BLaER1 (cell line): ENCODE measurements around the gene TENM4.

Experiments
- H3K27ac ChIP-seq: shearing (Covaris generic); formaldehyde crosslinking; 2 replicates; pipeline ENCODE4 v1.8.1; 2022
- H3K27me3 ChIP-seq: shearing (Covaris generic); formaldehyde crosslinking; 2 replicates; pipeline ENCODE4 v1.8.1; 2022
- H3K36me3 ChIP-seq: shearing (Covaris generic); formaldehyde crosslinking; 2 replicates; pipeline ENCODE4 v1.8.1; 2022
- H3K4me1 ChIP-seq: shearing (Covaris generic); formaldehyde crosslinking; 2 replicates; pipeline ENCODE4 v1.8.1; 2022
- H3K4me2 ChIP-seq: shearing (Covaris generic); formaldehyde crosslinking; 2 replicates; pipeline ENCODE4 v1.8.1; 2022
- H3K4me3 ChIP-seq: shearing (Covaris generic); formaldehyde crosslinking; 2 replicates; pipeline ENCODE4 v1.8.1; 2022
- H3K9ac ChIP-seq: shearing (Covaris generic); formaldehyde crosslinking; 2 replicates; pipeline ENCODE4 v1.8.1; 2022
- H3K9me3 ChIP-seq: shearing (Covaris generic); formaldehyde crosslinking; 2 replicates; pipeline ENCODE4 v1.8.1; 2022
- H4K20me1 ChIP-seq: shearing (Covaris generic); formaldehyde crosslinking; 2 replicates; pipeline ENCODE4 v1.8.1; 2022
- Cebpa-rat ChIP-seq: shearing (Covaris generic); IDR thresholded peaks from 2 replicates; pipeline ENCODE4 v1.8.1; 2022

Gene TENM4

DNA sequence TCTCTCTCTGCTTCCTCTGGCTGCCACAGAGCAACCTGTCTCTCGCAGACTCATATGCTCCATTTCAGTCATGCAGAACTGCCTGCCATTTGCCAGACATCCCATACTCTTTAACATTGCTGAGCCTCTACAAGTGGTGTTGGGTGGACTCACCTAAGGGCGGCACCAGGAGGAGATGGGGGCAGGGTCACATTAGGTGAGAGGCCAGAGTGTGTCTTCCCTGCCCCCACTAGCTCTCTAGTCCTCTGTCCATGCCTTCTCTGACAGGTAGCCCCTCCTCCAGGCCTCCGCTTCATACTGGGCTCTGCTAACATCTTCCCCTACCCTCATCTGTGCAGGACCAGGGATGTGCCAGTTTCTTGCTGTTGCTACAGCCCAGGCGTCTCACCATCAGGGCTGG lies 366.3 kb downstream of the TENM4 start:
- TF ChIP-seq Cebpa-rat = no peak

DNA sequence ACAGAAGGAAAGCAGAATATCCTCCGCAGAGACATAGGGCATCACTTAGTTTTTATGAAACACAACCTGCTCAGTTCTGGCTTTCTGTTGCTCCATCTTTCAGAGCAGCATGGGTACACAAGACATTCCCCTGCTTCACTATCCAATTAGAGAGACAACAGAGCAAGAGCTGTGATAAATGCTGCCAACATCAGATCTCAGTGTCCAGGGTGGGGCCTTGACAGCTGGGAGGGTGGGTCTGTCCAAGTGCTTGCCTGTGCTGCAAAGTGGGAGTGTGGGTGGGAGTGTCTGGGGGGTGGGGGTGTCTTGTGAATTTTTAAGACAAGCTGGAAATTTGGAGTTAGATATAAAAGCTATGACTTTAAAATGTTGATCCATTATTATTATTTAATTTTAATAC lies 369.6 kb downstream of the TENM4 start:
- H3K9ac ChIP-seq = no peak overlapping the region
- no peaks in the 10 kb centered on the region for H3K27me3 ChIP-seq
- H3K4me2 ChIP-seq = no peak overlapping the region
- no peak overlapping the region for H3K4me3 ChIP-seq
- H3K4me1 ChIP-seq = peaks cover 21% of the 10 kb centered on the region
- H4K20me1 ChIP-seq = no peaks in the 10 kb centered on the region
- H3K9me3 ChIP-seq = peaks cover under 1% of the 10 kb centered on the region; the same call in 1 of the 2 replicates
- H3K36me3 ChIP-seq = peaks cover 29% of the 10 kb centered on the region; the same call in 1 of the 2 replicates
- TF ChIP-seq Cebpa-rat = no peak
- H3K27ac ChIP-seq = no peak overlapping the region

More for the DNA sequence above, 366.3 kb downstream of the TENM4 start:
- H3K9me3 ChIP-seq = peaks cover 5% of the 10 kb centered on the region; the same call in 1 of the 2 replicates
- H4K20me1 ChIP-seq = no peaks in the 10 kb centered on the region
- H3K36me3 ChIP-seq = peaks cover 5% of the 10 kb centered on the region; the same call in 1 of the 2 replicates
- no peak overlapping the region for H3K27ac ChIP-seq
- H3K27me3 ChIP-seq = no peaks in the 10 kb centered on the region
- H3K9ac ChIP-seq = no peak overlapping the region
- no peak overlapping the region for H3K4me3 ChIP-seq
- H3K4me2 ChIP-seq = peak overlapping the region; percentile 39; the same call in 1 of the 2 replicates
- H3K4me1 ChIP-seq = peaks cover 21% of the 10 kb centered on the region

- Histone ChIP-seq H3K4me1 (peaks cover 21% of the 10 kb centered on the region), H3K9ac (no peak overlapping the region), H4K20me1 (no peaks in the 10 kb centered on the region), H3K9me3 (no peaks in the 10 kb centered on the region), H3K27ac (no peak overlapping the region), H3K4me3 (no peak overlapping the region), H3K36me3 (peaks cover 29% of the 10 kb centered on the region; the same call in 1 of the 2 replicates), H3K4me2 (no peak overlapping the region), H3K27me3 (no peaks in the 10 kb centered on the region)
- no peak for TF ChIP-seq Cebpa-rat
Measured at GRCh38 chr11:79070518-79070917, 370.3 kb downstream of the TENM4 start.

GRCh38 chr11:79069504-79069903 lies 371.3 kb downstream of the TENM4 start:
- H3K27ac ChIP-seq = no peak overlapping the region
- H3K4me1 ChIP-seq = peaks cover 19% of the 10 kb centered on the region
- H3K27me3 ChIP-seq = no peaks in the 10 kb centered on the region
- H3K4me3 ChIP-seq = no peak overlapping the region
- no peaks in the 10 kb centered on the region for H4K20me1 ChIP-seq
- no peak for TF ChIP-seq Cebpa-rat
- no peaks in the 10 kb centered on the region for H3K9me3 ChIP-seq
- H3K36me3 ChIP-seq = peaks cover 35% of the 10 kb centered on the region; the same call in 1 of the 2 replicates
- H3K4me2 ChIP-seq = no peak overlapping the region
- no peak overlapping the region for H3K9ac ChIP-seq

- Histone ChIP-seq H3K27me3 (no peaks in the 10 kb centered on the region), H3K27ac (no peak overlapping the region), H3K9ac (no peak overlapping the region), H4K20me1 (no peaks in the 10 kb centered on the region), H3K4me1 (peaks cover 15% of the 10 kb centered on the region), H3K4me2 (no peak overlapping the region), H3K4me3 (no peak overlapping the region), H3K9me3 (no peaks in the 10 kb centered on the region), H3K36me3 (peaks cover 35% of the 10 kb centered on the region; the same call in 1 of the 2 replicates)
- TF ChIP-seq Cebpa-rat = no peak
Measured at GRCh38 chr11:79068356-79068755, 372.5 kb downstream of the TENM4 start.

- H3K27me3 ChIP-seq = no peaks in the 10 kb centered on the region
- H3K4me3 ChIP-seq = no peak overlapping the region
- no peak overlapping the region for H3K4me2 ChIP-seq
- H3K9ac ChIP-seq = no peak overlapping the region
- no peak for TF ChIP-seq Cebpa-rat
- peaks cover 35% of the 10 kb centered on the region; the same call in 1 of the 2 replicates for H3K36me3 ChIP-seq
- H3K9me3 ChIP-seq = no peaks in the 10 kb centered on the region
- no peak overlapping the region for H3K27ac ChIP-seq
- no peaks in the 10 kb centered on the region for H4K20me1 ChIP-seq
- H3K4me1 ChIP-seq = peaks cover 18% of the 10 kb centered on the region
Measured at GRCh38 chr11:79067352-79067679, 373.5 kb downstream of the TENM4 start.

DNA sequence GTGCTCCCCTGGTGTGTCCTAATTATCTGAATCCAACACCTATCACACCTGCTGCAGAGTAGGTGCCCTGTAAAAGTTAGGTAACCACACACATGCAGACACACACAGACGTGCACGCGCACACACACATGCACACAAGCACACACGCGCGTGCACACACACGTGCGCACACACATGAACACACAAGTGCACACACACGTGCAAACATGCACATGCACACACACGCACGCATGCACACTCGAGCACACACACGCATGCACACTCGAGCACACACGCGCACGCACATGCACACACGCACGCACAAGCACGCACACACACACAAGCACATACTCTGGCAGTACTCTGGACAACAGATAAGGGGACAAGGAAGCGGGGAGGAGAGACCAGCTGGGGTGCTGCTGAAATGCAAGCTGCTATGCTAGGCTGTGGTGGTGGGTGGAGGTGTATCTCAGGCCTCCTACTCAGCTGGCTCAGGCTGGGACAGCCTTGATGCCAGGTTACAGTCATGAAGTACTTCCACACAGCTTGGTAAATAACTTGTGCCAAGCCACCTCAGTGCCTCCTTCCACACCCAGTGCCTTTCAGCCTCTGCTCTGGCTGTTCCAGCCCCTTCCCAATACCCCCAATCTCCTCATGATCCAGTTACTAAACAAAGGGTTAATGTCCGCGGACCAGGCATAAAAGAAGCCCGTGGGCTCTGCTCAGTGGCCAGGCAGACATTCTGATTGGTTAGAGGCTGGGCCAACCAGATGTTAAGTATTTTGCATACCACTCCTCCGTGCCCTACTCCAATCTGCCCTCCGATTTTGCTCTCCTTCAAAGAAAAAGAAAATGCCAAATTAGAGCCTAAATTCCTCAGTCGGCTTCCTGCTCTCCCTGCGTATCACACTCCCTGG lies 374.1 kb downstream of the TENM4 start:
- Histone ChIP-seq H3K27me3 (no peaks in the 10 kb centered on the region), H3K4me3 (no peak overlapping the region), H3K36me3 (peaks cover 35% of the 10 kb centered on the region; the same call in 1 of the 2 replicates), H3K9ac (no peak overlapping the region), H3K4me2 (no peak overlapping the region), H3K27ac (no peak overlapping the region), H3K9me3 (no peaks in the 10 kb centered on the region), H3K4me1 (peaks cover 18% of the 10 kb centered on the region), H4K20me1 (no peaks in the 10 kb centered on the region)
- no peak for TF ChIP-seq Cebpa-rat

DNA sequence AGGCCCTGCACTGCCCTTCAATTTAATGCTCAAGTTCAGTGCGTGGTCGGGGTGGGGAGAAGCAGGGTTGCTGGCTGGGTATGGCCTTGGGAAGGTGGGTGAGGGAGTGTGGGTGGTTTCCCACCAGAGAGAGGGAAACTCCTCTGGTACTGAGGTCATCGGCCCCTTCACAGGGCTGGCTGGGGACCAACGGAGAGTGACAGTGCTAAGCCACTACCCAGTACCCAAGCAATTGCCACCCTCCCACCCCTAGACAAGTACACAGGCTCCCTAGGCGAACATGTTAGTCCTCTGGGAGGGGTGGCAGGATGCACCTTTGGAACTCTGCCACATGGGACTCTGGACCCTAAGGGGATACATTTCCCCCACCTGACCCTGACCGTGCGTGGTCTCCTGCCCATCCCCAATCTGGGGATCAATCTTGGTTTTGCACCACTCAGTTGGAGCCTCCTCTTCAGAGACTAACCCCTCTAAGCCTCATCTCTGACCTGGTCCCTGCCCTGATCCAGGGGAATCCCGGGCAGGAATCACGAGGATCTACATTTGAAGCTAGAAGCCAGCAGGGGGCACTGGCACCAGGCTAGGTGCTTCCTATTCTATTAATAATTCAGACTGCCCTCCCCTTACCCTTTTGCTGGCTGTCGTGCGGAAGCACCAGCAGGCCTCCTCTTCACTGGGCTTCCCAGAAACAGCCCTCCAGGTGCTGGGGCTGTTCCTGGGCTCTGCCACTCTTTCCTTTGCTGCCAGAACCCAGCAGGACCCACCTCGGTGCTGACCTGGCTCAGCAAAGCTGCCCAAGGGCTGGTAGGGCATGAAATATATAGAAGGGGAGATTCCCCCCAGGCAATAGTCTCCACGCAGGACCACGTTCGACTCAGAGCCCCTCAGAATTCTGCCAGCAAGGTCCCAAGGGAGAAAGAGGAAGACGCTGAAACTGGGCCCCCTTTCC lies 377.7 kb downstream of the TENM4 start:
- no peak for TF ChIP-seq Cebpa-rat
- Histone ChIP-seq H3K9me3 (no peaks in the 10 kb centered on the region), H3K36me3 (peaks cover 22% of the 10 kb centered on the region; the same call in 1 of the 2 replicates), H3K9ac (no peak overlapping the region), H3K27ac (peak overlapping the region; percentile 35; the same call in 1 of the 2 replicates), H3K27me3 (no peaks in the 10 kb centered on the region), H3K4me2 (peak overlapping the region; percentile 45), H4K20me1 (no peaks in the 10 kb centered on the region), H3K4me1 (peaks cover 18% of the 10 kb centered on the region), H3K4me3 (no peak overlapping the region)

DNA sequence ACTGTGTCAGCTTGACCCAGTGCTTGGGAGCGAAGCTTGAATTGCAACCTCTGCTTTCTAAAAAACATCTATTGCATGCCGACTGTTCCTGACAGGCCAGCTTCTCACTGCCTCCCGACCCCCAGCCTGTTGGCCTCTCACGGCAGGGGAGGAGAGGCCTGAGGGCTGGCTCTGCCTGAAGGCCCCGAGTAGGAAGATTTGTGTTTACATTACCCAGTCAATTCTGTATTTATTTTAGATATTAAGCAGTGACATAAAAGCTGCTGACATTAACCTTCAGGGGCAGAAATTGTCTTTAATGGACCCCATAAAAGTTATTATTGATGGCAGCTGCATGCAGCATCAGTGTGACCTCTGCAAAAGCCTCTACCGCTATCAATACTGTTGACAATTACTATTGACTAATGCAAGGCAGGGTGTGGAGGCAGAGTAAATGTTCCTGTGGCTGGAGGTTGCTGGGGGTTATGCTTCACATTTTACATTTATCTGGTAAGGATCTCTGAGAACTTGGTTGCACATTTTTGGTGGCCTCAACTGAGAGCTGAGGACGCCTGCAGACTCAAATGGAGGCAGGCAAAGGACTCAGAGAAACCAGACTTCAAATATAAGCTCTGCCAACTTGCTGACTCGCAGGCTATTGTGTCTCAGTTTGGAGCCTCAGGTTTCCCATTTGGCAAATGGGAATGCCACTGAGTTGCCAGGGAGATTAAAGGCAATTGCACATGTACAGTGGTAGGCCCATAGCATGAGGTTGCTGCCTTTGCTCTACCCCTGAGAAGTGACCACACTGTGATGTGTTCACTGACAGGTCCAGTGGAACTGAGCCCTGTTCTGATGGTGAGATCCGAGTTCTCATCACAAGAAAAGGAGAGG lies 380.5 kb downstream of the TENM4 start:
- H3K4me2 ChIP-seq = no peak overlapping the region
- no peaks in the 10 kb centered on the region for H3K9me3 ChIP-seq
- no peaks in the 10 kb centered on the region for H3K27me3 ChIP-seq
- no peak overlapping the region for H3K4me3 ChIP-seq
- peaks cover 19% of the 10 kb centered on the region; the same call in 1 of the 2 replicates for H3K36me3 ChIP-seq
- peaks cover 18% of the 10 kb centered on the region for H3K4me1 ChIP-seq
- no peak overlapping the region for H3K27ac ChIP-seq
- no peak overlapping the region for H3K9ac ChIP-seq
- H4K20me1 ChIP-seq = no peaks in the 10 kb centered on the region
- TF ChIP-seq Cebpa-rat = no peak
